IMR-90 (cell line): ENCODE measurements around the gene PIK3R5. TPM values are rescaled to one million over a fixed set of nuclear protein-coding genes. Genes with fewer than 3 reads are reported as not detected.

Experiments
- ATAC-seq: fragments of 200-7000 bp; cut with Tn5 transposase; 2 replicates; pipeline ENCODE4 v1.9.1; 2020; ENCODE audit warnings: low read depth, mild to moderate bottlenecking, moderate library complexity
- BruUV-seq: library from RNA; stranded (reverse); fragments of 400-500 nt; replicated peaks from 2 replicates; lab custom pipeline; 2021; lab: Mats Ljungman, UMichigan
- CTCF ChIA-PET: fragments of 300-600 bp; formaldehyde crosslinking; extraction: SDS; loops from one replicate; lab custom pipeline; 2021; ENCODE audit warnings: antibody characterized with exemption; lab: Yijun Ruan, JAX
- POLR2A ChIA-PET: fragments of 300-600 bp; sonication (Branson Sonifier 250); formaldehyde crosslinking; loops from one replicate; lab custom pipeline; 2022; ENCODE audit warnings: antibody characterized with exemption; ENCODE audit not compliant: unreplicated experiment; lab: Charles Lee
- DNase-seq: peaks from one replicate; pipeline ENCODE4 v3.0.0; 2013
- H2AFZ ChIP-seq: replicated peaks from 2 replicates; pipeline ENCODE3; 2013; ENCODE audit warnings: low read length, mild to moderate bottlenecking; ENCODE audit not compliant: poor library complexity
- H2AK5ac ChIP-seq: 2 replicates; pipeline ENCODE4 v1.6.1; 2013; ENCODE audit warnings: low read depth, low read length, inconsistent platforms
- H2AK9ac ChIP-seq: replicated peaks from 2 replicates; pipeline ENCODE3; 2013; ENCODE audit warnings: mild to moderate bottlenecking, low read depth, low read length, moderate library complexity; ENCODE audit not compliant: poor library complexity
- H2BK120ac ChIP-seq: 2 replicates; pipeline ENCODE4 v1.6.1; 2013; ENCODE audit warnings: low read depth, low read length, inconsistent platforms
- H2BK15ac ChIP-seq: 3 replicates; pipeline ENCODE4 v1.6.1; 2013; ENCODE audit warnings: low read depth, low read length, inconsistent platforms
- H2BK20ac ChIP-seq: 2 replicates; pipeline ENCODE4 v1.6.1; 2013; ENCODE audit warnings: low read depth, mild to moderate bottlenecking, inconsistent platforms, low read length, moderate library complexity
- H2BK5ac ChIP-seq: 2 replicates; pipeline ENCODE4 v1.6.1; 2013; ENCODE audit warnings: mild to moderate bottlenecking, low read depth, low read length, inconsistent platforms; ENCODE audit not compliant: poor library complexity, severe bottlenecking
- H3K14ac ChIP-seq: replicated peaks from 2 replicates; pipeline ENCODE4 v1.6.1; 2013; ENCODE audit warnings: low read depth, low read length, inconsistent platforms
- H3K18ac ChIP-seq: 2 replicates; pipeline ENCODE4 v1.6.1; 2013; ENCODE audit warnings: low read depth, low read length, control low read depth
- H3K23ac ChIP-seq: 2 replicates; pipeline ENCODE4 v1.6.1; 2013; ENCODE audit warnings: low read depth, low read length, inconsistent platforms
- H3K27ac ChIP-seq: 2 replicates; pipeline ENCODE4 v1.5.1; 2013; ENCODE audit warnings: mild to moderate bottlenecking, control low read depth, low read length; ENCODE audit not compliant: insufficient read depth
- H3K27me3 ChIP-seq: 2 replicates; pipeline ENCODE4 v1.6.1; 2013; ENCODE audit warnings: low read length; ENCODE audit not compliant: control insufficient read depth, insufficient read depth
- H3K36me3 ChIP-seq: 2 replicates; pipeline ENCODE4 v1.6.1; 2013; ENCODE audit warnings: low read length, mixed read lengths; ENCODE audit not compliant: control insufficient read depth, insufficient read depth
- H3K4ac ChIP-seq: 2 replicates; pipeline ENCODE4 v1.6.1; 2013; ENCODE audit warnings: low read depth, low read length, inconsistent platforms
- H3K4me1 ChIP-seq: 2 replicates; pipeline ENCODE4 v1.6.1; 2013; ENCODE audit warnings: low read length, mixed read lengths; ENCODE audit not compliant: control insufficient read depth, insufficient read depth
- H3K4me2 ChIP-seq: 2 replicates; pipeline ENCODE4 v1.6.1; 2013; ENCODE audit warnings: low read depth, mild to moderate bottlenecking, control low read depth, low read length, moderate library complexity
- H3K4me3 ChIP-seq: 2 replicates; pipeline ENCODE4 v1.5.1; 2013; ENCODE audit warnings: low read depth, mild to moderate bottlenecking, control low read depth, low read length, moderate library complexity; ENCODE audit not compliant: insufficient read depth
- H3K56ac ChIP-seq: 2 replicates; pipeline ENCODE4 v1.6.1; 2013; ENCODE audit warnings: low read length, inconsistent platforms; ENCODE audit not compliant: insufficient read depth; ENCODE audit errors: extremely low read depth
- H3K79me1 ChIP-seq, 2 experiments: 2 replicates each; pipeline ENCODE4 v1.6.1; 2013; ENCODE audit warnings: low read length in 2 of 2, inconsistent platforms in 1 of 2, low read depth in 1 of 2
- H3K9ac ChIP-seq: 2 replicates; pipeline ENCODE4 v1.6.1; 2013; ENCODE audit warnings: low read depth, low read length, control low read depth
- H3K9me1 ChIP-seq: 2 replicates; pipeline ENCODE4 v1.6.1; 2013; ENCODE audit warnings: low read length, inconsistent platforms; ENCODE audit not compliant: insufficient read depth
- H3K9me3 ChIP-seq: 2 replicates; pipeline ENCODE4 v1.6.1; 2013; ENCODE audit warnings: low read length; ENCODE audit not compliant: control insufficient read depth, insufficient read depth
- H4K20me1 ChIP-seq: 2 replicates; pipeline ENCODE4 v1.6.1; 2013; ENCODE audit warnings: low read length, inconsistent platforms; ENCODE audit not compliant: insufficient read depth
- H4K5ac ChIP-seq: 2 replicates; pipeline ENCODE4 v1.6.1; 2013; ENCODE audit warnings: mild to moderate bottlenecking, low read depth, low read length, control low read depth
- H4K8ac ChIP-seq, 2 experiments: 2 replicates each; pipeline ENCODE4 v1.6.1; 2013; ENCODE audit warnings: low read depth in 2 of 2, low read length in 2 of 2, control low read depth in 1 of 2, inconsistent platforms in 1 of 2
- H4K91ac ChIP-seq: 2 replicates; pipeline ENCODE4 v1.6.1; 2013; ENCODE audit warnings: low read depth, low read length, inconsistent platforms; ENCODE audit not compliant: insufficient read depth
- RCOR1 ChIP-seq: IDR thresholded peaks from 2 replicates; pipeline ENCODE4 v1.6.1; 2012; ENCODE audit warnings: mild to moderate bottlenecking, low read length, improper control_type of control experiment; ENCODE audit not compliant: insufficient replicate concordance
- USF2 ChIP-seq: fragments of 150-350 bp; IDR thresholded peaks from 2 replicates; pipeline ENCODE4 v1.6.1; 2017; ENCODE audit warnings: mild to moderate bottlenecking, antibody characterized with exemption, low read length, low read depth
- WGBS, 2 experiments: methylation state at CpG; one replicate each; pipeline versions ENCODE4 v1.1.5 to v1.1.7; 2013; ENCODE audit warnings: missing lambda C conversion rate in 2 of 2; ENCODE audit not compliant: insufficient read length in 1 of 2; ENCODE audit errors: extremely low coverage in 2 of 2; 5-methylcytosine and 5-hydroxymethylcytosine counted together
- dilution Hi-C: fragments of 300-500 bp; cut with HindIII; formaldehyde crosslinking; loops from one replicate; pipeline ENCODE4 v1.14.3; 2018; ENCODE audit warnings: low sequenced_read_pairs; ENCODE audit not compliant: unreplicated experiment
- in situ Hi-C: fragments of 300-500 bp; cut with MboI; formaldehyde crosslinking; loops from 3 replicates; pipeline ENCODE4 v1.14.3; 2019; ENCODE audit warnings: low sequenced_read_pairs, inconsistent platforms, mixed read lengths
- intact Hi-C: fragments of 100-400 bp; cut with micrococcal nuclease; formaldehyde crosslinking; loops from 2 replicates; pipeline ENCODE4 v1.10.0; 2022
- polyA plus RNA-seq, 3 experiments: library from polyadenylated mRNA; depleted of rRNA; stranded (reverse); fragments of >200 nt; gene quantifications; 2 replicates each; pipeline ENCODE4 v1.2.3, GENCODE V29; 2012; ENCODE audit warnings: low replicate concordance in 1 of 3
- total RNA-seq: library from RNA; depleted of rRNA; stranded (reverse); fragments of >200 nt; gene quantifications from 2 replicates; pipeline ENCODE4 v1.2.3, GENCODE V29; 2012
- TF ChIP-seq, protein P1 (sequence below): fragments of 150-350 bp; IDR thresholded peaks from 2 replicates; pipeline ENCODE4 v1.6.1; 2016; ENCODE audit warnings: low read depth, mild to moderate bottlenecking, low read length, moderate library complexity, borderline replicate concordance

Gene PIK3R5
- total and polyA plus RNA-seq, 2 of the 4 experiments (the other 2 are of a cell fraction), result not detected

- no peak overlapping the region for H2AFZ ChIP-seq
- H4K20me1 ChIP-seq, result no peaks in the 10 kb centered on the region
- no peaks in the 10 kb centered on the region for H3K9me3 ChIP-seq
- no peak for ATAC-seq
- intact Hi-C loops (no loop called here), dilution Hi-C loops (no loop called here), in situ Hi-C loops (no loop called here)
- TF ChIP-seq, protein P1, sequence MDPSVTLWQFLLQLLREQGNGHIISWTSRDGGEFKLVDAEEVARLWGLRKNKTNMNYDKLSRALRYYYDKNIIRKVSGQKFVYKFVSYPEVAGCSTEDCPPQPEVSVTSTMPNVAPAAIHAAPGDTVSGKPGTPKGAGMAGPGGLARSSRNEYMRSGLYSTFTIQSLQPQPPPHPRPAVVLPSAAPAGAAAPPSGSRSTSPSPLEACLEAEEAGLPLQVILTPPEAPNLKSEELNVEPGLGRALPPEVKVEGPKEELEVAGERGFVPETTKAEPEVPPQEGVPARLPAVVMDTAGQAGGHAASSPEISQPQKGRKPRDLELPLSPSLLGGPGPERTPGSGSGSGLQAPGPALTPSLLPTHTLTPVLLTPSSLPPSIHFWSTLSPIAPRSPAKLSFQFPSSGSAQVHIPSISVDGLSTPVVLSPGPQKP, result no peak
- TF ChIP-seq RCOR1 (no peak), USF2 (no peak)
- no peaks in the 10 kb centered on the region for H3K9me1 ChIP-seq
- no peak overlapping the region for H2BK5ac ChIP-seq
- ChIA-PET CTCF (no interaction called here), POLR2A (no interaction called here)
- H3K18ac ChIP-seq, result no peak overlapping the region
- H3K36me3 ChIP-seq, result no peaks in the 10 kb centered on the region
- no peak overlapping the region for H3K27ac ChIP-seq
- H3K4me2 ChIP-seq, result no peak overlapping the region
- H2BK20ac ChIP-seq, result no peak overlapping the region
- no peak overlapping the region for H2AK5ac ChIP-seq
- H3K4me1 ChIP-seq, result no peaks in the 10 kb centered on the region
- H4K5ac ChIP-seq, result no peak overlapping the region
- H3K4me3 ChIP-seq, result no peak overlapping the region
- no peak overlapping the region for H2BK120ac ChIP-seq
- no peak overlapping the region for H3K4ac ChIP-seq
- H4K8ac ChIP-seq, result no peak overlapping the region
- H2BK15ac ChIP-seq, result no peak overlapping the region
- H3K9ac ChIP-seq, result no peak overlapping the region
- no peak overlapping the region for H2AK9ac ChIP-seq
- H3K23ac ChIP-seq, result no peak overlapping the region
- H3K79me1 ChIP-seq, result no peaks in the 10 kb centered on the region
- no peaks in the 10 kb centered on the region for H3K27me3 ChIP-seq
- BruUV-seq, result no TSS peak
- DNase-seq, result no peak
- 22% methylated on average over 6 of the region's 15 CpGs; no CpG with 5 or more reads in 1 of the 2 experiments for WGBS, 2 experiments
- H3K56ac ChIP-seq, result no peak overlapping the region
- H4K91ac ChIP-seq, result no peak overlapping the region
- H3K14ac ChIP-seq, result no peak overlapping the region
These were observed 128.5 kb downstream of the PIK3R5 start for GRCh38 chr17:8836821-8837562.
